GM19035 (cell line): ENCODE measurements around the gene CLN5.
"Not testable (repeated sequence)": the region's sequence is repeated elsewhere in the genome, so short reads cannot be mapped to it uniquely, and the experiment has no call there.

Experiments used
- ATAC-seq: cut with Tn5 transposase; IDR thresholded peaks from one replicate; pipeline ENCODE4 v1.9.1; 2021; ENCODE audit not compliant: unreplicated experiment

CLN5 gene

GRCh38 chr13:76991796-76992547 lies at the start of gene CLN5:
Gene CLN5, plus strand, starts transcription at chr13:76992081. Its CDS starts 18 bp downstream, at chr13:76992099.
- ATAC-seq: peak; percentile 93

- no peak for ATAC-seq
Observed at GRCh38 chr13:76942363-76942762, 49.5 kb upstream of the CLN5 start.

- no peak for ATAC-seq
Observed at GRCh38 chr13:76943646-76944045, 48.2 kb upstream of the CLN5 start.

- no peak for ATAC-seq
Observed at GRCh38 chr13:76944456-76944855, 47.4 kb upstream of the CLN5 start.

GRCh38 chr13:76948149-76948548 lies 43.7 kb upstream of the CLN5 start, which contains the start of gene ACOD1:
Gene ACOD1, plus strand, starts transcription at chr13:76948511. Its CDS starts 48 bp downstream, at chr13:76948559.
- no peak for ATAC-seq

- ATAC-seq: no peak
Observed at GRCh38 chr13:76950101-76950500, 41.8 kb upstream of the CLN5 start.

- no peak for ATAC-seq
Observed at GRCh38 chr13:76953968-76954367, 37.9 kb upstream of the CLN5 start.

GRCh38 chr13:76954538-76954937 lies 37.3 kb upstream of the CLN5 start:
- ATAC-seq: no peak

- no peak for ATAC-seq
Observed at GRCh38 chr13:76955193-76955592, 36.7 kb upstream of the CLN5 start.

- ATAC-seq: no peak
Observed at GRCh38 chr13:76955661-76956060, 36.2 kb upstream of the CLN5 start.

- ATAC-seq: no peak
Observed at GRCh38 chr13:76958841-76959432, 32.9 kb upstream of the CLN5 start.

- ATAC-seq: not testable (repeated sequence)
Observed at GRCh38 chr13:76959734-76960133, 32.1 kb upstream of the CLN5 start.

- ATAC-seq: no peak
Observed at GRCh38 chr13:76965759-76966421, 26.0 kb upstream of the CLN5 start.

- ATAC-seq: no peak
Observed at GRCh38 chr13:76967031-76967430, 24.9 kb upstream of the CLN5 start.

GRCh38 chr13:76968041-76968440 lies 23.8 kb upstream of the CLN5 start:
- ATAC-seq: no peak

- ATAC-seq: no peak
Observed at GRCh38 chr13:76969488-76970365, 22.2 kb upstream of the CLN5 start.

- no peak for ATAC-seq
Observed at GRCh38 chr13:76971215-76971614, 20.7 kb upstream of the CLN5 start.

GRCh38 chr13:76971851-76972829 lies 19.7 kb upstream of the CLN5 start:
- ATAC-seq: no peak

GRCh38 chr13:76973920-76974617 lies 17.8 kb upstream of the CLN5 start:
- no peak for ATAC-seq
